ENCODE results near the gene LRTM2. TPM values are rescaled to one million over a fixed set of nuclear protein-coding genes. Genes with fewer than 3 reads are reported as not detected.

Gene LRTM2
- total RNA-seq, 1 experiment from 2014 or later: not detected

GRCh38 chr12:1836241-1836803, 16.0 kb downstream of the LRTM2 start:
- H3K9me2 ChIP-seq (replicated peaks; ENCODE audit: low read length): no peaks in the 10 kb centered on the region
- H3K27me3 ChIP-seq (ENCODE audit: low read length): peaks cover 28% of the 10 kb centered on the region
- BruUV-seq (replicated peaks): no TSS peak
- H2AFZ ChIP-seq (ENCODE audit: low read length): no peak overlapping the region
- no peak overlapping the region for H3K27ac ChIP-seq (ENCODE audit: low read length)
- no peak overlapping the region for H3K9ac ChIP-seq (ENCODE audit: low read length)
- H3K79me2 ChIP-seq (ENCODE audit: low read length): no peaks in the 10 kb centered on the region
- H3K36me3 ChIP-seq (ENCODE audit: low read depth, low read length): no peaks in the 10 kb centered on the region
- no peaks in the 10 kb centered on the region for H3K9me3 ChIP-seq (ENCODE audit: low read length)
- H3F3A ChIP-seq (ENCODE audit: low read length, unreplicated experiment): no peaks in the 10 kb centered on the region
- ChIA-PET POLR2A (ENCODE audit: unreplicated experiment) (no interaction called here), CTCF (no interaction called here)
- no peak overlapping the region for H3K4me2 ChIP-seq (ENCODE audit: low read length)
- DNase-seq: no peak
- peaks cover 19% of the 10 kb centered on the region for H3K4me1 ChIP-seq (ENCODE audit: insufficient read depth, low read length)
- no peak for TF ChIP-seq EZH2 (IDR thresholded peaks at IDR 0.05; ENCODE audit: low read length, unreplicated experiment)
- TF ChIP-seq EZH2phosphoT487 (IDR thresholded peaks at IDR 0.05; ENCODE audit: borderline replicate concordance, low read length): no peak
- no peak for TF ChIP-seq CTCF (conservative IDR thresholded peaks at IDR 0.05; ENCODE audit: low read depth, low read length)
- intact Hi-C loops (cut with micrococcal nuclease): no loop called here
- ATAC-seq: no peak
- no peaks in the 10 kb centered on the region for H4K20me1 ChIP-seq (ENCODE audit: low read length)
- H3K4me3 ChIP-seq (ENCODE audit: low read length): no peak overlapping the region

DNA sequence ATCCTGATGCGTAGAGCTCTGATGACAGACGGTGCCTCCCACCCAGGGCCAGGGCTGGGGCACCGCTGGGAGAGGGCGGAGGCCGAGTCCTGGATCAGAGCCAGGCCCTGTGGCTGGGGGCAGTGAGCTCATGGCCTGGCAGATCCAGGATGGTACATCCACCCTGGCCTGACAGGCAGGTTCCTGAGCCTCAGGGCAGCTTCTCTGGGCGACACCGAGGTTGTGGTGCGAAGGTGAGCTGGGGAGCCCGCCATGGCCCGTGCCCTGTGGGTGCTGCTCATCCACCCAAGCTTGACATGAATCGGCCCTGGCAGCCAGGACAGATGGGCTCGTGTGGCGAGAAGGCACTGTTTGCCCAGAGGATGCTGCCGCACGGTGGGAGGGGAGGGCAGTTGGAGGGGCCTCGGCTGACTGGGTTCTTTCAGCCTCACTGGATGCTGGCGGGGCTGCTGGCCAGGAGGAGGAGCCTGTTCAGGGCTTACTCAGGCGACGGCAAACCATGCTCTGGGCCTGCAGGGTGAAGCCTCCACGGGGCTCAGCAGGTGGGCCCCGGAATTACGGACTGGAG, 16.6 kb downstream of the LRTM2 start:
- BruUV-seq (replicated peaks): no TSS peak
- ATAC-seq: no peak
- Histone ChIP-seq H3K4me1 (ENCODE audit: insufficient read depth, low read length) (peaks cover 19% of the 10 kb centered on the region), H3K4me2 (ENCODE audit: low read length) (no peak overlapping the region), H3F3A (ENCODE audit: low read length, unreplicated experiment) (no peaks in the 10 kb centered on the region), H2AFZ (ENCODE audit: low read length) (no peak overlapping the region), H4K20me1 (ENCODE audit: low read length) (no peaks in the 10 kb centered on the region), H3K9me2 (replicated peaks; ENCODE audit: low read length) (no peaks in the 10 kb centered on the region), H3K27me3 (ENCODE audit: low read length) (peaks cover 25% of the 10 kb centered on the region), H3K4me3 (ENCODE audit: low read length) (no peak overlapping the region), H3K9ac (ENCODE audit: low read length) (no peak overlapping the region), H3K36me3 (ENCODE audit: low read depth, low read length) (no peaks in the 10 kb centered on the region), H3K9me3 (ENCODE audit: low read length) (no peaks in the 10 kb centered on the region), H3K27ac (ENCODE audit: low read length) (no peak overlapping the region), H3K79me2 (ENCODE audit: low read length) (no peaks in the 10 kb centered on the region)
- ChIA-PET POLR2A (ENCODE audit: unreplicated experiment) (no interaction called here), CTCF (no interaction called here)
- intact Hi-C loops (cut with micrococcal nuclease): no loop called here
- peak; percentile 17 for DNase-seq
- TF ChIP-seq EZH2 (IDR thresholded peaks at IDR 0.05; ENCODE audit: low read length, unreplicated experiment) (no peak), EZH2phosphoT487 (IDR thresholded peaks at IDR 0.05; ENCODE audit: borderline replicate concordance, low read length) (no peak), CTCF (conservative IDR thresholded peaks at IDR 0.05; ENCODE audit: low read depth, low read length) (no peak)

GRCh38 chr12:1837541-1838204, 17.3 kb downstream of the LRTM2 start:
- BruUV-seq (replicated peaks): no TSS peak
- intact Hi-C loops (cut with micrococcal nuclease): no loop called here
- no peaks in the 10 kb centered on the region for H3K9me2 ChIP-seq (replicated peaks; ENCODE audit: low read length)
- no peaks in the 10 kb centered on the region for H3F3A ChIP-seq (ENCODE audit: low read length, unreplicated experiment)
- H3K4me2 ChIP-seq (ENCODE audit: low read length): no peak overlapping the region
- H4K20me1 ChIP-seq (ENCODE audit: low read length): no peaks in the 10 kb centered on the region
- H3K27ac ChIP-seq (ENCODE audit: low read length): no peak overlapping the region
- POLR2A ChIA-PET (ENCODE audit: unreplicated experiment): no interaction called here
- peaks cover 21% of the 10 kb centered on the region for H3K27me3 ChIP-seq (ENCODE audit: low read length)
- peaks cover 19% of the 10 kb centered on the region for H3K4me1 ChIP-seq (ENCODE audit: insufficient read depth, low read length)
- TF ChIP-seq CTCF (conservative IDR thresholded peaks at IDR 0.05; ENCODE audit: low read depth, low read length) (no peak), EZH2phosphoT487 (IDR thresholded peaks at IDR 0.05; ENCODE audit: borderline replicate concordance, low read length) (no peak), EZH2 (IDR thresholded peaks at IDR 0.05; ENCODE audit: low read length, unreplicated experiment) (no peak)
- ATAC-seq (peak; percentile 84), DNase-seq (peak; percentile 35)
- H3K79me2 ChIP-seq (ENCODE audit: low read length): no peaks in the 10 kb centered on the region
- no peak overlapping the region for H2AFZ ChIP-seq (ENCODE audit: low read length)
- no peaks in the 10 kb centered on the region for H3K36me3 ChIP-seq (ENCODE audit: low read depth, low read length)
- H3K4me3 ChIP-seq (ENCODE audit: low read length): no peak overlapping the region
- H3K9ac ChIP-seq (ENCODE audit: low read length): no peak overlapping the region
- no peaks in the 10 kb centered on the region for H3K9me3 ChIP-seq (ENCODE audit: low read length)
- CTCF ChIA-PET: no interaction called here

Measured in PC-3 (cell line).